SK-N-MC (cell line): ENCODE measurements around the gene ARHGAP24.
"Not testable (repeated sequence)": the region's sequence is repeated elsewhere in the genome, so short reads cannot be mapped to it uniquely, and the experiment has no call there.

Source experiments
- DNase-seq: peaks from one replicate; pipeline ENCODE4 v3.0.0-alpha.2; 2011; ENCODE audit warnings: low read depth, low spot score
- H3K27ac ChIP-seq: fragments of 200-600 bp; sonication (generic); 2 replicates; pipeline ENCODE4 v1.5.1; 2016; ENCODE audit warnings: mixed run types
- H3K36me3 ChIP-seq: fragments of 200-600 bp; sonication (generic); 2 replicates; pipeline ENCODE4 v1.6.1; 2017; ENCODE audit warnings: antibody characterized with exemption, low read length, mixed read lengths; ENCODE audit not compliant: insufficient read depth
- H3K4me3 ChIP-seq: fragments of 200-600 bp; sonication (generic); 2 replicates; pipeline ENCODE4 v1.5.1; 2016
- H3K9ac ChIP-seq: fragments of 200-600 bp; sonication (generic); 2 replicates; pipeline ENCODE4 v1.8.0; 2017; ENCODE audit warnings: mixed run types, mixed read lengths; ENCODE audit not compliant: insufficient read length
- H3K9me3 ChIP-seq: fragments of 200-600 bp; sonication (generic); 2 replicates; pipeline ENCODE4 v1.6.1; 2017; ENCODE audit warnings: low read depth, mild to moderate bottlenecking, antibody characterized with exemption, low read length, moderate library complexity, mixed read lengths
- EZH2 ChIP-seq: fragments of 200-600 bp; sonication (generic); IDR thresholded peaks from one replicate; pipeline ENCODE4 v1.6.1; 2017; ENCODE audit warnings: antibody characterized with exemption
- FOXP2 ChIP-seq: optimal IDR thresholded peaks from 2 replicates; pipeline ENCODE3; 2011; ENCODE audit warnings: mild to moderate bottlenecking, moderate library complexity; ENCODE audit not compliant: insufficient read depth; ENCODE audit errors: extremely low read length, control extremely low read depth
- POLR2AphosphoS5 ChIP-seq: IDR thresholded peaks from 2 replicates; pipeline ENCODE4 v1.6.1; 2012; ENCODE audit warnings: mild to moderate bottlenecking, low read depth, low read length, borderline replicate concordance

The ARHGAP24 gene

GRCh38 chr4:85508654-85509053 is 33.7 kb downstream of the ARHGAP24 start:
- Histone ChIP-seq H3K27ac (no peak overlapping the region), H3K9me3 (no peaks in the 10 kb centered on the region), H3K4me3 (no peak overlapping the region), H3K36me3 (no peaks in the 10 kb centered on the region), H3K9ac (no peak overlapping the region)
- no peak for TF ChIP-seq EZH2
- no peak for TF ChIP-seq POLR2AphosphoS5
- no peak for TF ChIP-seq FOXP2
- DNase-seq, result no peak

- H3K9me3 ChIP-seq, result no peaks in the 10 kb centered on the region
- no peak overlapping the region for H3K9ac ChIP-seq
- no peak overlapping the region for H3K27ac ChIP-seq
- TF ChIP-seq EZH2 (no peak), POLR2AphosphoS5 (no peak), FOXP2 (no peak)
- no peaks in the 10 kb centered on the region for H3K36me3 ChIP-seq
- DNase-seq, result no peak
- no peak overlapping the region for H3K4me3 ChIP-seq
Observed at GRCh38 chr4:85509882-85510631, 35.1 kb downstream of the ARHGAP24 start.

DNA sequence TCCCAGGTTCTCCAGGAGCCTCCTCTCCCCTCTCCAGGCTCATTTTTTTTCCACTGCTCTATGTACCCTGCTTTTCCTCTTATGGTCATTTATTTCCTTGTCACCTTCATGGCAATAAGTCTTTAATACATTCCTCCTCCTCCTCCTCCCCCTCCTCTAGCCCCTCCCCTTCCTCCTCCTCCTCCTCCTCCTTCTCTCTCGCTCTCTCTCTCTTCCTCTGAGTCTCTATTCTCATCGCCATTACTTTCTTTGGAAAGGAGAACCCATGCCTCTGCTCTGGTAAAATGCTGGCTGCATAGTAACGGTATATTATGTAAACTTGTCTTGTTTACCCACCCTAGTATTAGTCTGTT is 35.7 kb downstream of the ARHGAP24 start:
- no peak overlapping the region for H3K27ac ChIP-seq
- H3K9ac ChIP-seq, result no peak overlapping the region
- no peaks in the 10 kb centered on the region for H3K36me3 ChIP-seq
- TF ChIP-seq FOXP2 (no peak), POLR2AphosphoS5 (no peak), EZH2 (no peak)
- DNase-seq, result no peak
- no peak overlapping the region for H3K4me3 ChIP-seq
- no peaks in the 10 kb centered on the region for H3K9me3 ChIP-seq

GRCh38 chr4:85512446-85513205 is 37.7 kb downstream of the ARHGAP24 start:
- DNase-seq, result no peak

DNA sequence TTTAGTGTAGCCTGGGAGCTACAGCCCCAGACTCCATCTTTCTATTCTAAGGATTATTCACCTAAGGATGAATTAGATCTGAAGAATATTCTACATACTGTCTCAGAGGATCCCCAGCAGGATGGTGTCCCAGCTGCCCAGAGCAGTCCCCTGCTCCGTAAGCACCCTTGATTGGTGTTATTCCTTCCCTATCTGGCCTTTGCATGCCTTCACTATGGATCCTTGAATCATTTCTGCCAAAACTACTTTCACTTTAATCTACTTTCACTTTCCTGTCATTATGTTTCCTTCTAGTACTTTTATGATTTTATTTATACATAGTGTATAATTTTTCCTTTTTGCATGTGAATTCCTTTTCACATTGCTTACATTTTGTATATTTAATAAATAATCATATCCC is 39.2 kb downstream of the ARHGAP24 start:
- TF ChIP-seq EZH2 (no peak), FOXP2 (no peak), POLR2AphosphoS5 (no peak)
- H3K36me3 ChIP-seq, result no peaks in the 10 kb centered on the region
- no peaks in the 10 kb centered on the region for H3K9me3 ChIP-seq
- DNase-seq, result no peak
- no peak overlapping the region for H3K27ac ChIP-seq
- no peak overlapping the region for H3K4me3 ChIP-seq
- H3K9ac ChIP-seq, result no peak overlapping the region

More at GRCh38 chr4:85512446-85513205, 37.7 kb downstream of the ARHGAP24 start:
- TF ChIP-seq FOXP2 (no peak), POLR2AphosphoS5 (no peak), EZH2 (no peak)
- no peak overlapping the region for H3K27ac ChIP-seq
- no peaks in the 10 kb centered on the region for H3K9me3 ChIP-seq
- H3K9ac ChIP-seq, result no peak overlapping the region
- no peak overlapping the region for H3K4me3 ChIP-seq
- no peaks in the 10 kb centered on the region for H3K36me3 ChIP-seq

- Histone ChIP-seq H3K9ac (no peak overlapping the region), H3K36me3 (no peaks in the 10 kb centered on the region), H3K9me3 (no peaks in the 10 kb centered on the region), H3K4me3 (no peak overlapping the region), H3K27ac (no peak overlapping the region)
- TF ChIP-seq POLR2AphosphoS5, result no peak
- TF ChIP-seq EZH2, result no peak
- TF ChIP-seq FOXP2, result no peak
- no peak for DNase-seq
Observed at GRCh38 chr4:85514783-85515182, 39.8 kb downstream of the ARHGAP24 start.

GRCh38 chr4:85515701-85516100 is 40.8 kb downstream of the ARHGAP24 start:
- H3K36me3 ChIP-seq, result no peaks in the 10 kb centered on the region
- no peak overlapping the region for H3K9ac ChIP-seq
- no peaks in the 10 kb centered on the region for H3K9me3 ChIP-seq
- no peak for DNase-seq
- TF ChIP-seq FOXP2, result no peak
- no peak for TF ChIP-seq EZH2
- TF ChIP-seq POLR2AphosphoS5, result no peak
- no peak overlapping the region for H3K27ac ChIP-seq
- no peak overlapping the region for H3K4me3 ChIP-seq

GRCh38 chr4:85518526-85518925 is 43.6 kb downstream of the ARHGAP24 start:
- DNase-seq, H3K4me3 ChIP-seq, H3K9me3 ChIP-seq, H3K36me3 ChIP-seq, H3K9ac ChIP-seq, H3K27ac ChIP-seq: not testable (repeated sequence)
